Sigmoid colon (tissue), 7 donors: ENCODE measurements around the gene ASPN. TPM values are rescaled to one million over a fixed set of nuclear protein-coding genes. Genes with fewer than 3 reads are reported as not detected.
A peak's percentile ranks its signal among the peaks of the same experiment; 100 is the strongest.

Experiments used
- DNase-seq: peaks from one replicate; pipeline ENCODE4 v3.0.0-alpha.2; 2019
- H3K27ac ChIP-seq, 4 donors: fragments of 200-600 bp; sonication (generic); one replicate each; pipeline ENCODE4 v1.5.1; 2016 to 2019; ENCODE audit warnings: mild to moderate bottlenecking in 1 of 4
- H3K27me3 ChIP-seq, 3 donors: fragments of 200-600 bp; sonication (generic); one replicate each; pipeline ENCODE4 v1.5.1; 2019; ENCODE audit warnings: mild to moderate bottlenecking in 1 of 3
- H3K36me3 ChIP-seq, 4 donors: fragments of 200-600 bp; sonication (generic); one replicate each; pipeline ENCODE4 v1.5.1; 2016 to 2019
- H3K4me1 ChIP-seq, 4 donors: fragments of 200-600 bp; sonication (generic); one replicate each; pipeline ENCODE4 v1.5.1; 2017 to 2019
- H3K4me3 ChIP-seq, 4 donors: fragments of 200-600 bp; sonication (generic); one replicate each; pipeline ENCODE4 v1.5.1; 2017 to 2019; ENCODE audit warnings: mild to moderate bottlenecking in 2 of 4, moderate library complexity in 1 of 4
- H3K9me3 ChIP-seq, 4 donors: fragments of 200-600 bp in 3 of 4; sonication (generic) in 3 of 4; one replicate each; pipeline versions ENCODE4 v1.5.1 to v1.6.1; 2013 to 2019
- EP300 ChIP-seq, 4 donors: sonication (generic); formaldehyde crosslinking; IDR thresholded peaks; one replicate each; pipeline ENCODE4 v1.6.1; 2017; ENCODE audit warnings: antibody characterized with exemption in 4 of 4
- POLR2A ChIP-seq, 2 donors: fragments of 450-650 bp; IDR thresholded peaks; one replicate each; pipeline ENCODE4 v1.6.1; 2016; ENCODE audit warnings: antibody characterized with exemption in 2 of 2, mild to moderate bottlenecking in 2 of 2, moderate library complexity in 2 of 2
- POLR2AphosphoS5 ChIP-seq, 4 donors: sonication (generic); formaldehyde crosslinking; IDR thresholded peaks; one replicate each; pipeline ENCODE4 v1.6.1; 2017; ENCODE audit warnings: antibody characterized with exemption in 4 of 4
- WGBS, 2 donors: extraction: QIAGEN DNeasy Blood & Tissue Kit; methylation state at CpG; one replicate each; pipeline ENCODE4 v1.1.7; 2013; 5-methylcytosine and 5-hydroxymethylcytosine counted together
- intact Hi-C: fragments of 100-400 bp; cut with DNase I; formaldehyde crosslinking; loops from one replicate; pipeline ENCODE4 v1.15.1; 2023
- polyA plus RNA-seq, 3 donors: library from polyadenylated mRNA; stranded (reverse); fragments of 200-250 nt; gene quantifications; one replicate each; pipeline ENCODE4 v1.2.3, GENCODE V29; 2013
- total RNA-seq, 4 donors: library from RNA; depleted of rRNA; stranded (reverse); fragments of >200 nt; gene quantifications; one replicate each; pipeline ENCODE4 v1.1.0, GENCODE V29; 2016
- TF ChIP-seq, protein P1 (sequence below), 4 experiments: fragments of 450-650 bp in 3 of 4; fragments of 200-600 bp in 1 of 4; IDR thresholded peaks; one replicate each; pipeline ENCODE4 v1.5.1; 2016 to 2019; ENCODE audit warnings: antibody characterized with exemption in 4 of 4, mild to moderate bottlenecking in 3 of 4, moderate library complexity in 2 of 4
- donor health status: healthy with polysubstance abuse.
- donor health status: Bipolar disorder and iron deficiency.
- donor health status: healthy.

The ASPN gene
- total and polyA plus RNA-seq, 7 donors = 1.5 to 96.9 (median 9.4) TPM

DNA sequence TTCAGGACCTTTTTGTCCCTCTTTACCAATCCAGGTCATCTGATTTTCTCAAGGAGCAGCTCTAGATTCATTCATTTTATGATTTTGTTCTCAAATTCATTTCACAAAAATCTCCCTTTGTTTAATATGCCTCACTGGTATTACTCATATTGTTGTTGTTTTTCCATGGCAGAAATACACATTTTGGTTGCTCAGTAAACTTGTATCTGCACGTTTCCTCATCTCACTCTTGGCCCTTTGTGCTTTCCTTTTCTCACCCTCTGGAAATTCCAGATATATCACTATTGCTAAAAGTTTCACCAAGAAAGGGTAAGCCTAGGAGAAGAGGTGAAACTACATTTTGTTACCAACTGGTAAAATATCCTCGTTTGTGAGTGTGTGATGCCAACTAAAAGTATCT lies 14.8 kb downstream of the ASPN start:
- no peak for DNase-seq
- Histone ChIP-seq H3K27me3 (no peaks in the 10 kb centered on the region), H3K4me3 (no peak overlapping the region), H3K27ac (no peak overlapping the region), H3K36me3 (no peaks in the 10 kb centered on the region), H3K4me1 (peaks cover 0 to 31% (median 24%) of the 10 kb centered on the region in 4 donors), H3K9me3 (no peaks in the 10 kb centered on the region)
- TF ChIP-seq POLR2A (IDR thresholded peaks at IDR 0.05) = no peak
- TF ChIP-seq POLR2AphosphoS5 (IDR thresholded peaks at IDR 0.05) = no peak
- TF ChIP-seq, protein P1, sequence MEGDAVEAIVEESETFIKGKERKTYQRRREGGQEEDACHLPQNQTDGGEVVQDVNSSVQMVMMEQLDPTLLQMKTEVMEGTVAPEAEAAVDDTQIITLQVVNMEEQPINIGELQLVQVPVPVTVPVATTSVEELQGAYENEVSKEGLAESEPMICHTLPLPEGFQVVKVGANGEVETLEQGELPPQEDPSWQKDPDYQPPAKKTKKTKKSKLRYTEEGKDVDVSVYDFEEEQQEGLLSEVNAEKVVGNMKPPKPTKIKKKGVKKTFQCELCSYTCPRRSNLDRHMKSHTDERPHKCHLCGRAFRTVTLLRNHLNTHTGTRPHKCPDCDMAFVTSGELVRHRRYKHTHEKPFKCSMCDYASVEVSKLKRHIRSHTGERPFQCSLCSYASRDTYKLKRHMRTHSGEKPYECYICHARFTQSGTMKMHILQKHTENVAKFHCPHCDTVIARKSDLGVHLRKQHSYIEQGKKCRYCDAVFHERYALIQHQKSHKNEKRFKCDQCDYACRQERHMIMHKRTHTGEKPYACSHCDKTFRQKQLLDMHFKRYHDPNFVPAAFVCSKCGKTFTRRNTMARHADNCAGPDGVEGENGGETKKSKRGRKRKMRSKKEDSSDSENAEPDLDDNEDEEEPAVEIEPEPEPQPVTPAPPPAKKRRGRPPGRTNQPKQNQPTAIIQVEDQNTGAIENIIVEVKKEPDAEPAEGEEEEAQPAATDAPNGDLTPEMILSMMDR (IDR thresholded peaks at IDR 0.05) = no peak
- TF ChIP-seq EP300 (IDR thresholded peaks at IDR 0.05) = no peak
- intact Hi-C loops = no loop called here
- 86 to 90% methylated on average over 2 of the region's 2 CpGs for WGBS, 2 donors

DNA sequence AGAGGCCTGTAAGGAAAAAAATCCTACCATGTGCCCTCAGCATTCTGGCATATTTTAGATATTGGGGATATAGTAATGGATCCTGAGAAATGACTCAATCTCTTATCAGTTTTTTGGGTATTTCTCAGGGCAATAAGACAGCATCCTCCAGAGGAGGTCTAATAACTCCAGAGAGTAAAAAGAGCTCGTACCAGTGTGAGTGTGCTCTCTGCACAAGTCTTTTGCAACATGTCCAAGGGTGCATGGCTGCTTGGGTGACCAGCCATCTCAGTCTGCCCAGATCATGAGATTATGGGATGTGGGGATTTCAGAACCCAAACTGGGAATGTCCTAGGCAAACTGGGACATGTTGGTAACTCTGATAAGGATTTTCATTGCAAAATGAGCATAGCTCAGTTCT lies 15.3 kb downstream of the ASPN start:
- Histone ChIP-seq H3K4me3 (no peak overlapping the region), H3K27me3 (no peaks in the 10 kb centered on the region), H3K9me3 (no peaks in the 10 kb centered on the region), H3K4me1 (peaks cover 0 to 31% (median 24%) of the 10 kb centered on the region in 4 donors), H3K27ac (no peak overlapping the region), H3K36me3 (no peaks in the 10 kb centered on the region)
- DNase-seq = no peak
- 81 to 93% methylated on average over 1 of the region's 1 CpG for WGBS, 2 donors
- TF ChIP-seq EP300 (IDR thresholded peaks at IDR 0.05) = no peak
- intact Hi-C loops = no loop called here

GRCh38 chr9:92463984-92464383 lies 18.3 kb downstream of the ASPN start:
- H3K27me3 ChIP-seq = no peaks in the 10 kb centered on the region
- 85 to 88% methylated on average over 3 of the region's 3 CpGs for WGBS, 2 donors
- peaks cover 0 to 35% (median 26%) of the 10 kb centered on the region in 4 donors for H3K4me1 ChIP-seq
- H3K9me3 ChIP-seq = no peaks in the 10 kb centered on the region
- intact Hi-C loops = loop anchor here (2.0 kb wide), 1 partner anchor 43 kb away; no protein-coding TSS in a partner anchor
- H3K27ac ChIP-seq = peak overlapping the region; percentile 68 to 86 (median 85)
- H3K4me3 ChIP-seq = no peak overlapping the region
- DNase-seq = no peak
- TF ChIP-seq EP300 (IDR thresholded peaks at IDR 0.05) = peak in 3 of 4 donors; percentile 13 to 71 (median 59)
- TF ChIP-seq, protein P1 (IDR thresholded peaks at IDR 0.05) = no peak
- no peak for TF ChIP-seq POLR2A (IDR thresholded peaks at IDR 0.05)
- peak; percentile 38 to 73 (median 61) for TF ChIP-seq POLR2AphosphoS5 (IDR thresholded peaks at IDR 0.05)
- no peaks in the 10 kb centered on the region for H3K36me3 ChIP-seq

DNA sequence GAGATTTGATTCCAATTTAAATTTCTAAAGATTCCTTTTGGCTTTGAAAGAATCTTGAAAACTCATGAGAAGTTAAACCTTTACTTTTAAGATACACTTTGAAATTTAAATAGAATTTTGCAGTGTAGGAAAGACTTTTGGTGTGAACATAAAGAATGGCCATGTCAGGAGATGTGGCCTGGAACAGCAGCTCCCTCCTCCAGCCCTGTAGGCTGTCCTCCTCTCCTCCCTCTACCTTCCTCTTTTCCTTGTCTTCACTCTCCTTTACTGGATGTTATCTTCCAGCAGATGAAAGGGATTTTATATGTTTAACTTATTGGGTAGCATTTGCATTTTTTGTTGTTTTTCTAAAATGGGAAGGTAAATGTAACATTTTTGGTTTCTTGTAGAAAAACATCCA lies 18.9 kb downstream of the ASPN start:
- Histone ChIP-seq H3K9me3 (no peaks in the 10 kb centered on the region), H3K36me3 (no peaks in the 10 kb centered on the region), H3K4me1 (peaks cover 0 to 36% (median 30%) of the 10 kb centered on the region in 4 donors), H3K27ac (peak overlapping the region; percentile 68 to 86 (median 85)), H3K27me3 (no peaks in the 10 kb centered on the region), H3K4me3 (no peak overlapping the region)
- DNase-seq = no peak
- intact Hi-C loops = no loop called here
- TF ChIP-seq, protein P1 (IDR thresholded peaks at IDR 0.05) = no peak
- TF ChIP-seq POLR2AphosphoS5 (IDR thresholded peaks at IDR 0.05) (no peak), POLR2A (IDR thresholded peaks at IDR 0.05) (no peak), EP300 (IDR thresholded peaks at IDR 0.05) (no peak)

DNA sequence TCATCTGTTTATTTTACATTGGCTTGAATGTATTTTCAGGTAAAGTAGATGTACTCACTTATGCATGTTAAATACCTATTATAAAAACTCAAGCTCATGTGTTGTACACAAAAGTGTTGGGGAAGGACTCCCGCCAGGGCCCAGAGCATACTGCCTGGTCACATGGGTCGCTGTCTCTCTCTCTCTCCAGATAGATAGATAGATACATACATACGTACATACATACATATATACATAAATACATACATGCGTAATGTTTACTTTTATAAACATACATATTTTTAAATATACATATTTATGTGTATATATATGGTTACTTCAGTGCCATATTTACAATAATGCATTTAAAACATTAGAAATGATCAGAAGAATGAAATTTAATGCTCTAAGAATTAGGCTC lies 24.7 kb downstream of the ASPN start:
- Histone ChIP-seq H3K4me3 (no peak overlapping the region), H3K27me3 (no peaks in the 10 kb centered on the region), H3K4me1 (peaks cover 0 to 9% (median 7%) of the 10 kb centered on the region in 4 donors), H3K9me3 (no peaks in the 10 kb centered on the region), H3K36me3 (no peaks in the 10 kb centered on the region), H3K27ac (no peak overlapping the region)
- 95 to 96% methylated on average over 4 of the region's 4 CpGs for WGBS, 2 donors
- intact Hi-C loops = no loop called here
- no peak for DNase-seq
- no peak for TF ChIP-seq POLR2A (IDR thresholded peaks at IDR 0.05)
- TF ChIP-seq EP300 (IDR thresholded peaks at IDR 0.05) = no peak
- no peak for TF ChIP-seq POLR2AphosphoS5 (IDR thresholded peaks at IDR 0.05)
- TF ChIP-seq, protein P1 (IDR thresholded peaks at IDR 0.05) = no peak
